Activated B cell treated with CpG ODN at 0.5 μM for 24 hours (primary cell): ENCODE measurements around the gene IGF2BP2. TPM values are rescaled to one million over a fixed set of nuclear protein-coding genes. Genes with fewer than 3 reads are reported as not detected.
"Not testable (repeated sequence)": the region's sequence is repeated elsewhere in the genome, so short reads cannot be mapped to it uniquely, and the experiment has no call there.

Experiments
- ATAC-seq: fragments of 200-7000 bp; cut with Tn5 transposase; one replicate; pipeline ENCODE4 v1.10.0; 2021; ENCODE audit warnings: low read depth, mild to moderate bottlenecking, moderate library complexity
- CTCF ChIA-PET: fragments of 350-600 bp; sonication (Branson Sonifier 250); formaldehyde crosslinking; loops from one replicate; lab custom pipeline; 2021; ENCODE audit warnings: antibody characterized with exemption; lab: Charles Lee
- POLR2A ChIA-PET: fragments of 350-600 bp; sonication (Branson Sonifier 250); formaldehyde crosslinking; loops from one replicate; lab custom pipeline; 2021; ENCODE audit warnings: antibody characterized with exemption; lab: Charles Lee
- DNase-seq: peaks from one replicate; pipeline ENCODE4 v3.0.0; 2022
- H3K27ac Mint-ChIP-seq: one replicate; pipeline ENCODE4 v1.8.0; 2020; ENCODE audit warnings: mixed read lengths
- H3K27me3 Mint-ChIP-seq: one replicate; pipeline ENCODE4 v1.8.0; 2021; ENCODE audit warnings: mixed read lengths
- H3K36me3 Mint-ChIP-seq: one replicate; pipeline ENCODE4 v1.8.0; 2021; ENCODE audit warnings: low read depth, mixed read lengths
- H3K4me1 Mint-ChIP-seq: one replicate; pipeline ENCODE4 v1.8.0; 2021; ENCODE audit warnings: mixed read lengths
- H3K4me3 Mint-ChIP-seq: one replicate; pipeline ENCODE4 v1.8.0; 2020; ENCODE audit warnings: mild to moderate bottlenecking, mixed read lengths
- H3K9me3 Mint-ChIP-seq: one replicate; pipeline ENCODE4 v1.8.0; 2020; ENCODE audit warnings: mixed read lengths
- CTCF ChIP-seq: fragments of 200-600 bp; IDR thresholded peaks from one replicate; pipeline ENCODE4 v1.8.0; 2022; ENCODE audit warnings: antibody characterized with exemption, mild to moderate bottlenecking
- intact Hi-C: fragments of 100-400 bp; cut with micrococcal nuclease; formaldehyde crosslinking; loops from one replicate; pipeline ENCODE4 v1.15.1; 2024
- total RNA-seq: library from RNA; stranded (reverse); gene quantifications from 2 replicates; pipeline ENCODE4 v1.2.3, GENCODE V29; 2022

IGF2BP2 gene
- total RNA-seq, 1 donor from 2014 or later, result 0.69 TPM

GRCh38 chr3:185770109-185770508 is 54.7 kb downstream of the IGF2BP2 start:
- CTCF ChIA-PET, result interaction anchor here (5.8 kb wide), 1 partner anchor 109 kb away, joined by 71 read pairs; no protein-coding TSS in a partner anchor
- Mint-ChIP-seq H3K27me3 (peaks cover 18% of the 10 kb centered on the region), H3K4me3 (no peak overlapping the region), H3K27ac (no peak overlapping the region), H3K36me3 (no peaks in the 10 kb centered on the region), H3K9me3 (no peaks in the 10 kb centered on the region), H3K4me1 (no peaks in the 10 kb centered on the region)
- TF ChIP-seq CTCF, result no peak
- ATAC-seq (no peak), DNase-seq (no peak)
- POLR2A ChIA-PET, result no interaction called here
- intact Hi-C loops, result no loop called here

GRCh38 chr3:185768578-185768982 is 56.3 kb downstream of the IGF2BP2 start:
- H3K4me3 Mint-ChIP-seq, H3K27ac Mint-ChIP-seq, H3K9me3 Mint-ChIP-seq, DNase-seq, H3K4me1 Mint-ChIP-seq, H3K36me3 Mint-ChIP-seq, POLR2A ChIA-PET, ATAC-seq: not testable (repeated sequence)
- TF ChIP-seq CTCF, result peak; percentile 65
- intact Hi-C loops, result loop anchor here (1.0 kb wide), 3 partner anchors 34 to 108 kb away; no protein-coding TSS in a partner anchor
- CTCF ChIA-PET, result interaction anchor here (0.6 to 5.8 kb wide), 18 partner anchors 9 to 111 kb away, joined by 3 to 71 read pairs (median 4); no protein-coding TSS in a partner anchor
- peaks cover 22% of the 10 kb centered on the region for H3K27me3 Mint-ChIP-seq

GRCh38 chr3:185767002-185767688 is 57.7 kb downstream of the IGF2BP2 start:
- Mint-ChIP-seq H3K9me3 (no peaks in the 10 kb centered on the region), H3K36me3 (no peaks in the 10 kb centered on the region), H3K27me3 (peaks cover 23% of the 10 kb centered on the region), H3K27ac (no peak overlapping the region), H3K4me3 (no peak overlapping the region), H3K4me1 (no peaks in the 10 kb centered on the region)
- POLR2A ChIA-PET, result no interaction called here
- CTCF ChIA-PET, result interaction anchor here (1.3 to 5.8 kb wide), 2 partner anchors 90 to 106 kb away, joined by 5 to 71 read pairs; no protein-coding TSS in a partner anchor
- ATAC-seq, result no peak
- TF ChIP-seq CTCF, result no peak
- no peak for DNase-seq
- intact Hi-C loops, result no loop called here

GRCh38 chr3:185766329-185767001 is 58.4 kb downstream of the IGF2BP2 start:
- no peaks in the 10 kb centered on the region for H3K9me3 Mint-ChIP-seq
- CTCF ChIA-PET, result interaction anchor here (1.3 to 5.8 kb wide), 2 partner anchors 89 to 106 kb away, joined by 5 to 71 read pairs; no protein-coding TSS in a partner anchor
- H3K27ac Mint-ChIP-seq, result no peak overlapping the region
- H3K4me1 Mint-ChIP-seq, result no peaks in the 10 kb centered on the region
- peaks cover 23% of the 10 kb centered on the region for H3K27me3 Mint-ChIP-seq
- no peak for TF ChIP-seq CTCF
- no peak for ATAC-seq
- no peaks in the 10 kb centered on the region for H3K36me3 Mint-ChIP-seq
- POLR2A ChIA-PET, result no interaction called here
- no peak for DNase-seq
- no peak overlapping the region for H3K4me3 Mint-ChIP-seq
- intact Hi-C loops, result no loop called here

GRCh38 chr3:185764980-185765370 is 59.9 kb downstream of the IGF2BP2 start:
- DNase-seq (no peak), ATAC-seq (no peak)
- POLR2A ChIA-PET, result no interaction called here
- H3K9me3 Mint-ChIP-seq, result no peaks in the 10 kb centered on the region
- H3K27ac Mint-ChIP-seq, result no peak overlapping the region
- peaks cover 26% of the 10 kb centered on the region for H3K27me3 Mint-ChIP-seq
- no peak for TF ChIP-seq CTCF
- no peaks in the 10 kb centered on the region for H3K36me3 Mint-ChIP-seq
- H3K4me1 Mint-ChIP-seq, result no peaks in the 10 kb centered on the region
- no peak overlapping the region for H3K4me3 Mint-ChIP-seq
- CTCF ChIA-PET, result interaction anchor here (5.8 kb wide), 1 partner anchor 104 kb away, joined by 71 read pairs; no protein-coding TSS in a partner anchor
- intact Hi-C loops, result no loop called here
